Stimulated activated CD4-positive, alpha-beta T cell treated with anti-CD3 and anti-CD28 coated beads, Interleukin-1b, Interleukin-23, amount 100 ng/mL, for 1 hour (primary cell): Measurements from ENCODE around the gene CCDC30.

Experiments used
- DNase-seq, 2 donors: peaks; one replicate each; pipeline ENCODE4 v3.0.0-alpha.2; 2020; ENCODE audit warnings: low read depth in 2 of 2

The CCDC30 gene

GRCh38 chr1:42462828-42463763 is at the start of gene CCDC30:
TSS of gene CCDC30 (plus strand) at chr1:42463286. CDS start at chr1:42480552, 17,266 bp downstream.
- peak; percentile 78 to 91 for DNase-seq

GRCh38 chr1:42414551-42415496 is 48.3 kb upstream of the CCDC30 start:
- DNase-seq, result no peak

- DNase-seq, result no peak
These were observed 45.9 kb upstream of the CCDC30 start for GRCh38 chr1:42417166-42417565.

GRCh38 chr1:42418516-42418915 is 44.6 kb upstream of the CCDC30 start:
- no peak for DNase-seq

GRCh38 chr1:42419126-42419821 is 43.8 kb upstream of the CCDC30 start:
- DNase-seq, result no peak

- no peak for DNase-seq
These were observed 43.0 kb upstream of the CCDC30 start for GRCh38 chr1:42420121-42420520.

GRCh38 chr1:42420911-42421585 is 42.0 kb upstream of the CCDC30 start:
- DNase-seq, result no peak

GRCh38 chr1:42422737-42423136 is 40.3 kb upstream of the CCDC30 start:
- no peak for DNase-seq

- no peak for DNase-seq
These were observed 39.4 kb upstream of the CCDC30 start for GRCh38 chr1:42423681-42424080.

- DNase-seq, result no peak
These were observed 38.9 kb upstream of the CCDC30 start for GRCh38 chr1:42424201-42424600.

- no peak for DNase-seq
These were observed 35.8 kb upstream of the CCDC30 start for GRCh38 chr1:42427240-42427639.

GRCh38 chr1:42429603-42430002 is 33.5 kb upstream of the CCDC30 start:
- DNase-seq, result no peak

- DNase-seq, result no peak
These were observed 32.6 kb upstream of the CCDC30 start for GRCh38 chr1:42430286-42431135.

- DNase-seq, result no peak
These were observed 31.6 kb upstream of the CCDC30 start for GRCh38 chr1:42431514-42431913.

GRCh38 chr1:42432714-42433113 is 30.4 kb upstream of the CCDC30 start:
- no peak for DNase-seq

- no peak for DNase-seq
These were observed 29.7 kb upstream of the CCDC30 start for GRCh38 chr1:42433369-42433768.

- DNase-seq, result no peak
These were observed 28.7 kb upstream of the CCDC30 start for GRCh38 chr1:42434340-42434739.

- no peak for DNase-seq
These were observed 23.1 kb upstream of the CCDC30 start for GRCh38 chr1:42439940-42440339.

GRCh38 chr1:42442662-42443061 is 20.4 kb upstream of the CCDC30 start:
- DNase-seq, result no peak

- no peak for DNase-seq
These were observed 13.8 kb upstream of the CCDC30 start for GRCh38 chr1:42449256-42449655.
